GM21515 (cell line): ENCODE results near the gene ANO3.

Experiments
- ATAC-seq: cut with Tn5 transposase; IDR thresholded peaks from one replicate; pipeline ENCODE4 v1.9.1; 2021; ENCODE audit not compliant: unreplicated experiment

ANO3 gene

GRCh38 chr11:26703411-26704191 lies 371.7 kb downstream of the ANO3 start:
- no peak for ATAC-seq

DNA sequence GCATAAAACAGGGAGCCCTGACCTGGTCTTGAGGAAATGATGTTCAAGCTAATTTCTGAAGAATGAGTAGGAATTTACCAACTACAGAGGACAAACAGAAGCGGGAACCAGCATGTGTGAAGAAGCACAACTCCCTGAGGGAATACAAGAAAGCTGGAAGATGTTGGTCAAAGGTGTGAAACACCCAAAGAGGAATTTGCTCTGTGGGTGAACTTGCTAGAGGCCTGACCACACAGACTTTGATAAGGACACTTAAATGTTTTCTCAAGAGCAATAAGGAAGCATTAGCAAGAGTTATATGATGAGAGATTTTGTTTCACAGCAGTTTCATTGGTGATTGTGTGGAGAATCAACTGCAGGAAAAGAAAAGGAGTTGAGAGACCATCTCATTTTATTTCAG lies 372.3 kb downstream of the ANO3 start:
- ATAC-seq: no peak

DNA sequence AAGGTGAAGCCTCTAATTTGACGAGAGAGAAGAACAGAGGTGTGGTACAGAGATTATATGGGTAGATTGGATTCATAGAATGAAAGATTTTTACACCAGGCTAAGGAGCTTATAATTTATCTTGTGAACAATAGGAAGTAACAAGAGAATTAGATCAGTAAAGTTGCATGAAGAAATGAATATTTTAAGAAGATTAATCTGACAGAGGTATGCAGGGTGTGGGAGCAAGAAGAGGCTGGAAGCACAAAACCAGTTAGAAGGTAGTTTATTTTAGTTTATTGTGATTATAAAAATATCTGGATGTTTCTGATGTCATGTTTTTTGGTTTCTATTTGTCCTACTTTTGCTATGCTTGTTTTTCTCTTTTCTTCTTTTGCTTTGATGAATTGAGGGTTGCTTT lies 374.3 kb downstream of the ANO3 start:
- ATAC-seq: no peak

GRCh38 chr11:26708736-26709456 lies 377.0 kb downstream of the ANO3 start:
- no peak for ATAC-seq

GRCh38 chr11:26710489-26710888 lies 378.6 kb downstream of the ANO3 start:
- no peak for ATAC-seq

- ATAC-seq: no peak
These were observed 380.6 kb downstream of the ANO3 start for GRCh38 chr11:26712497-26712896.
